Karpas-422 (cell line): ENCODE results near the gene SERPINA3. TPM values are rescaled to one million over a fixed set of nuclear protein-coding genes. Genes with fewer than 3 reads are reported as not detected.

ENCODE experiments used
- DNase-seq: peaks from one replicate; pipeline ENCODE4 v3.0.0-alpha.2; 2015
- H2AFZ ChIP-seq: fragments of 200-600 bp; sonication (generic); 2 replicates; pipeline ENCODE4 v1.6.1; 2014; ENCODE audit warnings: antibody characterized with exemption, low read length, mixed read lengths
- H3K27ac ChIP-seq: fragments of 200-600 bp; sonication (generic); 2 replicates; pipeline ENCODE4 v1.5.1; 2014; ENCODE audit warnings: mild to moderate bottlenecking, low read length, moderate library complexity
- H3K27me3 ChIP-seq: fragments of 200-600 bp; sonication (generic); 2 replicates; pipeline ENCODE4 v1.6.1; 2014; ENCODE audit warnings: low read length, mixed read lengths
- H3K36me3 ChIP-seq: fragments of 200-600 bp; sonication (generic); 2 replicates; pipeline ENCODE4 v1.6.1; 2014; ENCODE audit warnings: low read length, mixed read lengths; ENCODE audit not compliant: insufficient read depth
- H3K4me1 ChIP-seq: fragments of 200-600 bp; sonication (generic); 2 replicates; pipeline ENCODE4 v1.6.1; 2014; ENCODE audit warnings: mild to moderate bottlenecking, low read length, mixed read lengths
- H3K4me2 ChIP-seq: fragments of 200-600 bp; sonication (generic); 2 replicates; pipeline ENCODE4 v1.6.1; 2014; ENCODE audit warnings: low read length, low read depth, mild to moderate bottlenecking; ENCODE audit not compliant: poor library complexity, severe bottlenecking
- H3K4me3 ChIP-seq: fragments of 200-600 bp; sonication (generic); 2 replicates; pipeline ENCODE4 v1.5.1; 2014; ENCODE audit warnings: mild to moderate bottlenecking, antibody characterized with exemption, low read length, mixed read lengths
- H3K79me2 ChIP-seq: fragments of 200-600 bp; sonication (generic); 2 replicates; pipeline ENCODE4 v1.6.1; 2014; ENCODE audit warnings: mild to moderate bottlenecking, low read length, mixed read lengths
- H3K9ac ChIP-seq: fragments of 200-600 bp; sonication (generic); 2 replicates; pipeline ENCODE4 v1.6.0; 2014; ENCODE audit warnings: low read length
- H3K9me2 ChIP-seq: fragments of 200-600 bp; sonication (generic), shearing (Covaris generic); replicated peaks from 2 replicates; pipeline ENCODE4 v1.6.0; 2014; ENCODE audit warnings: mild to moderate bottlenecking, low read length, moderate library complexity; ENCODE audit not compliant: insufficient read depth
- H3K9me3 ChIP-seq: fragments of 300-700, 200-600 bp; sonication (generic); 2 replicates; pipeline ENCODE4 v1.6.1; 2014; ENCODE audit warnings: low read length, mixed read lengths
- H4K20me1 ChIP-seq: fragments of 200-600 bp; sonication (generic); 2 replicates; pipeline ENCODE4 v1.6.1; 2014; ENCODE audit warnings: mild to moderate bottlenecking, antibody characterized with exemption, low read length, low read depth; ENCODE audit not compliant: insufficient read depth
- total RNA-seq: library from RNA; depleted of rRNA; stranded (reverse); fragments of >200 nt; shearing (Covaris generic); gene quantifications from 2 replicates; pipeline ENCODE4 v1.2.3, GENCODE V29; 2014; ENCODE audit warnings: low replicate concordance

SERPINA3 gene
- total RNA-seq, 1 experiment from 2014 or later, result not detected

GRCh38 chr14:94617988-94618822 is 6.0 kb downstream of the SERPINA3 start:
- Histone ChIP-seq H3K4me2 (no peak overlapping the region), H3K36me3 (no peaks in the 10 kb centered on the region), H4K20me1 (no peaks in the 10 kb centered on the region), H3K9me3 (no peaks in the 10 kb centered on the region), H3K79me2 (no peaks in the 10 kb centered on the region), H3K9ac (no peak overlapping the region), H3K27ac (no peak overlapping the region), H2AFZ (no peak overlapping the region), H3K4me3 (no peak overlapping the region), H3K9me2 (no peaks in the 10 kb centered on the region), H3K27me3 (peaks cover 3% of the 10 kb centered on the region), H3K4me1 (no peaks in the 10 kb centered on the region)
- no peak for DNase-seq

GRCh38 chr14:94619297-94619696 is 7.1 kb downstream of the SERPINA3 start:
- no peak for DNase-seq
- Histone ChIP-seq H3K27ac (no peak overlapping the region), H3K4me3 (no peak overlapping the region), H3K9me3 (no peaks in the 10 kb centered on the region), H2AFZ (no peak overlapping the region), H4K20me1 (no peaks in the 10 kb centered on the region), H3K9me2 (no peaks in the 10 kb centered on the region), H3K9ac (no peak overlapping the region), H3K27me3 (peaks cover 3% of the 10 kb centered on the region), H3K4me2 (no peak overlapping the region), H3K79me2 (no peaks in the 10 kb centered on the region), H3K4me1 (no peaks in the 10 kb centered on the region), H3K36me3 (no peaks in the 10 kb centered on the region)

- Histone ChIP-seq H2AFZ (no peak overlapping the region), H3K79me2 (no peaks in the 10 kb centered on the region), H3K4me1 (no peaks in the 10 kb centered on the region), H3K27ac (no peak overlapping the region), H3K27me3 (peaks cover 3% of the 10 kb centered on the region), H4K20me1 (no peaks in the 10 kb centered on the region), H3K4me3 (no peak overlapping the region), H3K9ac (no peak overlapping the region), H3K36me3 (no peaks in the 10 kb centered on the region), H3K9me2 (no peaks in the 10 kb centered on the region), H3K4me2 (no peak overlapping the region), H3K9me3 (no peaks in the 10 kb centered on the region)
- no peak for DNase-seq
These were observed 8.4 kb downstream of the SERPINA3 start for GRCh38 chr14:94620597-94620996.

GRCh38 chr14:94621358-94622134 is 9.4 kb downstream of the SERPINA3 start:
- no peak for DNase-seq
- Histone ChIP-seq H3K4me2 (no peak overlapping the region), H3K4me1 (no peaks in the 10 kb centered on the region)

GRCh38 chr14:94622653-94623421 is 10.6 kb downstream of the SERPINA3 start:
- DNase-seq, result no peak
- H3K79me2 ChIP-seq, result no peaks in the 10 kb centered on the region
- H4K20me1 ChIP-seq, result no peaks in the 10 kb centered on the region
- no peaks in the 10 kb centered on the region for H3K36me3 ChIP-seq
- no peaks in the 10 kb centered on the region for H3K4me1 ChIP-seq
- no peak overlapping the region for H3K4me3 ChIP-seq
- H3K4me2 ChIP-seq, result no peak overlapping the region
- H3K9me2 ChIP-seq, result no peaks in the 10 kb centered on the region
- H3K27ac ChIP-seq, result no peak overlapping the region
- no peaks in the 10 kb centered on the region for H3K9me3 ChIP-seq
- no peak overlapping the region for H2AFZ ChIP-seq
- no peak overlapping the region for H3K9ac ChIP-seq
- H3K27me3 ChIP-seq, result peaks cover 3% of the 10 kb centered on the region

More at GRCh38 chr14:94621358-94622134, 9.4 kb downstream of the SERPINA3 start:
- peaks cover 3% of the 10 kb centered on the region for H3K27me3 ChIP-seq
- H4K20me1 ChIP-seq, result no peaks in the 10 kb centered on the region
- H3K79me2 ChIP-seq, result no peaks in the 10 kb centered on the region
- no peaks in the 10 kb centered on the region for H3K9me2 ChIP-seq
- no peak overlapping the region for H3K9ac ChIP-seq
- no peak overlapping the region for H3K27ac ChIP-seq
- H2AFZ ChIP-seq, result no peak overlapping the region
- H3K4me3 ChIP-seq, result no peak overlapping the region
- H3K9me3 ChIP-seq, result no peaks in the 10 kb centered on the region
- H3K36me3 ChIP-seq, result no peaks in the 10 kb centered on the region

GRCh38 chr14:94623422-94623809 is 11.2 kb downstream of the SERPINA3 start:
- no peak for DNase-seq
- H2AFZ ChIP-seq, result no peak overlapping the region
- no peak overlapping the region for H3K4me2 ChIP-seq
- no peak overlapping the region for H3K27ac ChIP-seq
- H3K4me3 ChIP-seq, result no peak overlapping the region
- H3K4me1 ChIP-seq, result no peaks in the 10 kb centered on the region
- H3K79me2 ChIP-seq, result no peaks in the 10 kb centered on the region
- no peaks in the 10 kb centered on the region for H4K20me1 ChIP-seq
- no peaks in the 10 kb centered on the region for H3K9me2 ChIP-seq
- H3K27me3 ChIP-seq, result peaks cover 3% of the 10 kb centered on the region
- H3K9ac ChIP-seq, result no peak overlapping the region
- H3K9me3 ChIP-seq, result no peaks in the 10 kb centered on the region
- H3K36me3 ChIP-seq, result no peaks in the 10 kb centered on the region

DNA sequence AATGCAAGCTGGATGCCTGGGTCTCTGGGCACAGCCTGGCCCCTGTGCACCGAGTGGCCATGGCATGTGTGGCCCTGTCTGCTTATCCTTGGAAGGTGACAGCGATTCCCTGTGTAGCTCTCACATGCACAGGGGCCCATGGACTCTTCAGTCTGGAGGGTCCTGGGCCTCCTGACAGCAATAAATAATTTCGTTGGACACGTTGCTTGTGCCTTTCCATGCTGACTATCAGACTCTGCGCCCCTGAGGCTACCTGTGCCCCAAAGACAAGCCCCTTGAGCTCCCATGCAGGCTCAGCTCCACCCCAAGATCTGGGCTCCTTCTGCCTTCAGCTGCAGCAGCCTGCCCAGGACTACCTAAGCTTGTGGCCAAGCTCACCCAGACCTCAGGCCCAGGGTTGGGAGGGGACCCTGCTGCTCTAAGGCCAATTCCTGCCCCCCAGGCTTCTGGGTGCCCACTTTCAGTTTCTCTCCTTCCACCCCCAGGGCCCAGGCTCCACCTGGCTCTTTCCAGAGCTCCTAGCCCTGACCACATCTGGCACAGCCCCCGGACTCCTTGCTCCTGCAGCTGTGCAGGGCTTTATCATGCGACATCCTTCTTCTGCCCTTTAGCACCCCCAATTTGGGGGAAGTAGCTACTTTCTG is 11.8 kb downstream of the SERPINA3 start:
- Histone ChIP-seq H3K9ac (no peak overlapping the region), H3K27me3 (peaks cover 3% of the 10 kb centered on the region; the same call in 1 of the 2 replicates), H3K27ac (no peak overlapping the region), H3K9me2 (no peaks in the 10 kb centered on the region), H3K4me3 (no peak overlapping the region), H3K9me3 (no peaks in the 10 kb centered on the region), H3K4me2 (no peak overlapping the region), H3K36me3 (no peaks in the 10 kb centered on the region), H3K79me2 (no peaks in the 10 kb centered on the region), H4K20me1 (no peaks in the 10 kb centered on the region), H2AFZ (no peak overlapping the region), H3K4me1 (no peaks in the 10 kb centered on the region)
- DNase-seq, result no peak
